Thymus (tissue), 11 donors: Measurements from ENCODE around the gene MYO7A. TPM values are rescaled to one million over a fixed set of nuclear protein-coding genes. Genes with fewer than 3 reads are reported as not detected.

Experiments used
- DNase-seq, 9 donors: peaks; one replicate each; pipeline ENCODE4 v3.0.0-alpha.2; 2013; ENCODE audit warnings: low spot score in 9 of 9, low read depth in 6 of 9, missing footprints in 1 of 9
- H3K27ac ChIP-seq, 2 donors: one replicate each; pipeline ENCODE4 v1.5.1; 2013; ENCODE audit warnings: control low read depth in 1 of 2, low read depth in 1 of 2, low read length in 1 of 2, mild to moderate bottlenecking in 1 of 2, moderate library complexity in 1 of 2
- H3K27me3 ChIP-seq, 2 donors: one replicate each; pipeline ENCODE4 v1.5.1; 2013; ENCODE audit warnings: low read length in 1 of 2; ENCODE audit not compliant: control insufficient read depth in 2 of 2, insufficient read depth in 1 of 2
- H3K36me3 ChIP-seq, 2 donors: one replicate each; pipeline ENCODE4 v1.5.1; 2013; ENCODE audit warnings: low read length in 1 of 2, mild to moderate bottlenecking in 1 of 2, moderate library complexity in 1 of 2; ENCODE audit not compliant: control insufficient read depth in 2 of 2, insufficient read depth in 2 of 2
- H3K4me1 ChIP-seq, 2 donors: one replicate each; pipeline ENCODE4 v1.5.1; 2013; ENCODE audit warnings: low read length in 2 of 2; ENCODE audit not compliant: control insufficient read depth in 2 of 2, insufficient read depth in 2 of 2
- H3K4me3 ChIP-seq, 2 donors: one replicate each; pipeline ENCODE4 v1.5.1; 2013; ENCODE audit warnings: low read length in 2 of 2, control low read depth in 1 of 2, mild to moderate bottlenecking in 1 of 2
- H3K9me3 ChIP-seq, 2 donors: one replicate each; pipeline ENCODE4 v1.5.1; 2013; ENCODE audit warnings: low read length in 1 of 2, mild to moderate bottlenecking in 1 of 2; ENCODE audit not compliant: control insufficient read depth in 2 of 2, insufficient read depth in 1 of 2
- WGBS: extraction: QIAGEN DNeasy Blood & Tissue Kit; methylation state at CpG from one replicate; pipeline ENCODE4 v1.1.7; 2013; 5-methylcytosine and 5-hydroxymethylcytosine counted together
- polyA plus RNA-seq: library from polyadenylated mRNA; stranded (reverse); fragments of 200-250 nt; gene quantifications from one replicate; pipeline ENCODE4 v1.2.3, GENCODE V29; 2013
- total RNA-seq: library from RNA; stranded (reverse); fragments of 120-200 nt; gene quantifications from one replicate; pipeline ENCODE4 v1.2.4, GENCODE V29; 2013
- donor health status: healthy.

Gene MYO7A
- total and polyA plus RNA-seq, 2 donors = 1.5 to 7.6 TPM

DNA sequence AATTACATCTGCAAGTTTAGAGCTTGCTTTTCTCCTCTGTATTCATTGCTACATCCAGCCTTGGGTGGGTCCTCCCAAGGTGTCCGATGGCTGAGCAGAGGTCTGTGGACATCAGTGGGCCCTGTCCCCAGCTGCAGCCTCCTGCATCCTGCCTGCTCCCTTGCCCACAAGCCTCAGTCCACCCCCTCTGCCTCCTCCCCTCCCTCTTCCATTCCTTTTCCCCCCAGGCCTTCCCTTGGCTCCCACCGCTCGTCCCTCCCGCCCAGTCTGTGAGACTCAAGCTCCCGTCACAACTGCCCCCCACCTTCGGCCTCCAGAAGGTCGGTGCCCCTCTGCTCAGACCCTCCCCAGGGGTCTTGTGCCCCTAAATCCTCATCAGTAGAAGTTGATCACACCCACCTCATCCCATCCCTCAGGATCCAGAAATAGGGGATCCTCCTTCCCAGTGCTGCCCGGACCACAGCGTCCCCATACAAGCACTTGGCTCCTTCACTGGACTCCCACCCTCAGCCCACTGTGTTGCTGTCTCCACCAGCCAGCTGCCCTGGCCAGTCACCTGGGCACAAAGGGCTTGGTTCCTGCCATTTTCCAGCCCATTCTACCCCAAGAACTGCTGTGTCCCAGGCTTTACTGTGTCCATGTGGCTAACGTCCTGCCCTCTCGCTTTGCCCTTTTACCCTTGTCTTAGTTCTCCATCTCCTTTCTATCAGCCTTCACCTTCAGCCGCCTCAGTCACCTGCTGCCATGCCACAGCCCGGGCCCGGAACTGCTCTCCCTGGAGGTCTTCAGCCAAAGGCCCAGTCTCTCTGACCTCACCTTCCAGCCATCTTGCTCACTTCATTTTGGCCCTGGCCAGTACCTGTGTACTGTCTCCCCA, 27.6 kb upstream of the MYO7A start:
- Histone ChIP-seq H3K36me3 (no peaks in the 10 kb centered on the region), H3K9me3 (no peaks in the 10 kb centered on the region), H3K27ac (no peak overlapping the region), H3K27me3 (no peaks in the 10 kb centered on the region), H3K4me1 (no peaks in the 10 kb centered on the region), H3K4me3 (no peak overlapping the region)
- WGBS = 96% methylated on average over 14 of the region's 14 CpGs
- DNase-seq = no peak

- no peaks in the 10 kb centered on the region for H3K27me3 ChIP-seq
- H3K4me1 ChIP-seq = no peaks in the 10 kb centered on the region
- peak in 2 of 9 donors; percentile 13 to 24 for DNase-seq
- H3K4me3 ChIP-seq = no peak overlapping the region
- no peaks in the 10 kb centered on the region for H3K36me3 ChIP-seq
- WGBS = 90% methylated on average over 5 of the region's 5 CpGs
- no peak overlapping the region for H3K27ac ChIP-seq
- H3K9me3 ChIP-seq = no peaks in the 10 kb centered on the region
Measured at GRCh38 chr11:77101043-77101537, 27.0 kb upstream of the MYO7A start.

DNA sequence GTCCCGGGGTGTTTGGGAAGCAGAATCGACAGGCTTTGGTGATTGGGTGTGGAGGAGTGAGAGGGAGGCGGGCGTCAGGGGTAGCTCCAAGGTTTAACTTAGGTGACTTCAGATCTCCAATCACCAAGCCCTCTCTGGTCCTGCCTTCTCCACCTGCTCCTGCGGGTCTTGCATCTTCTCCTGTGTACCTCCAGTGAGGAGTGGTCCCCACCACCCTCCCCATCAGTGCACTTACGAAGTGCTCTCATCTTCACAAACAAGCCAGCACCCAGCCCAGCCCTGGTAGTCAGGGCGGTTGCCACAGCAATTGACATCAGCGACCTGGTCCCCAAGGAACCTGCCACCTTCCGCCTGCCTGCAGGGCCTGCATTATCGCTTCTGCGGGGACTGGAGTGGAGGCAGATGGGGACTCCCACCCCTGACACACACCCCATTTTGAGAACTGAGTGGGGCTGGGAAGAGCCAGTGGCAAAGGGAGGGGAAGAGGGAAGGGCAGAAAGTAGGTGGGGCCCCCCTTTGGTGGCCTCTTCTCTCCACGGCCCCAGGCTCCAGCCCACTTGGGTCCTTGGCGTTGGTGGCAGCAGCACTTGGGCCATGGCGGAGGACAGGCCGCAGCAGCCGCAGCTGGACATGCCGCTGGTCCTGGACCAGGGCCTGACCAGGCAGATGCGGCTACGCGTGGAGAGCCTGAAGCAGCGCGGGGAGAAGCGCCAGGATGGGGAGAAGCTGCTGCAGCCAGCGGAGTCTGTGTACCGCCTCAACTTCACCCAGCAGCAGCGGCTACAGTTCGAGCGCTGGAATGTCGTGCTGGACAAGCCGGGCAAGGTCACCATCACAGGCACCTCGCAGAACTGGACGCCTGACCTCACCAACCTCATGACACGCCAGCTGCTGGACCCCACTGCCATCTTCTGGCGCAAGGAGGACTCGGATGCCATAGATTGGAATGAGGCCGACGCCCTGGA, 25.5 kb upstream of the MYO7A start, which contains the start of gene OMP:
TSS of gene OMP (plus strand) at position 595 of the 965 bp plus-strand sequence. CDS start at position 595, 0 bp downstream.
- Histone ChIP-seq H3K9me3 (no peaks in the 10 kb centered on the region), H3K4me3 (no peak within 1 kb of the TSS), H3K27ac (no peak within 1 kb of the TSS), H3K27me3 (no peaks in the 10 kb centered on the region), H3K4me1 (no peaks in the 10 kb centered on the region), H3K36me3 (no peaks in the 10 kb centered on the region)
- DNase-seq = no peak
- WGBS = 96% methylated on average over 37 of the region's 37 CpGs

DNA sequence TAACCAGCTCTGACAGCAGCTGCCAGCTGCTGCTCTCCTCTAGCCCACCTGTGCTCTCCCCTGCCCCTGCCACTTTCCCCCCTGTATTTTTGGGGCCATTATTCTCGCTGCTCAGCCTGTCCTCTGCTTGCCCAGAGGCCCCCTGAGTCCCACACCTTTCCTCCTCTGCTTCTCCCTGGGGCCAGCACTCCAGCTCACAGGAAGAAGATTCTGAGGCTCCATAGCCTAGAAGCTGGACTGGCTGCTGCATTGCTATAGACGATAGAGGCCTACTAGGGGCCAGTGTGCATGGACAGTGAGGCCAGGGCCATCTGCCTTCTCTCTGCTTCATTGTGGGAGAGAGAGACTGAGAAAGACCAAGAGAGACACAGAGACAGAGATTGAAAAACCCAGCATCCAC, 24.7 kb upstream of the MYO7A start:
- no peak overlapping the region for H3K4me3 ChIP-seq
- H3K4me1 ChIP-seq = peaks cover 0 to 5% of the 10 kb centered on the region in 2 donors
- H3K36me3 ChIP-seq = no peaks in the 10 kb centered on the region
- 79% methylated on average over 2 of the region's 2 CpGs for WGBS
- no peaks in the 10 kb centered on the region for H3K9me3 ChIP-seq
- no peak overlapping the region for H3K27ac ChIP-seq
- no peak for DNase-seq
- H3K27me3 ChIP-seq = no peaks in the 10 kb centered on the region

- no peak overlapping the region for H3K4me3 ChIP-seq
- no peak overlapping the region for H3K27ac ChIP-seq
- 97% methylated on average over 8 of the region's 8 CpGs for WGBS
- no peak for DNase-seq
- H3K4me1 ChIP-seq = peaks cover 0 to 5% of the 10 kb centered on the region in 2 donors
- H3K27me3 ChIP-seq = no peaks in the 10 kb centered on the region
- H3K9me3 ChIP-seq = no peaks in the 10 kb centered on the region
- no peaks in the 10 kb centered on the region for H3K36me3 ChIP-seq
Measured at GRCh38 chr11:77104727-77105126, 23.3 kb upstream of the MYO7A start.

DNA sequence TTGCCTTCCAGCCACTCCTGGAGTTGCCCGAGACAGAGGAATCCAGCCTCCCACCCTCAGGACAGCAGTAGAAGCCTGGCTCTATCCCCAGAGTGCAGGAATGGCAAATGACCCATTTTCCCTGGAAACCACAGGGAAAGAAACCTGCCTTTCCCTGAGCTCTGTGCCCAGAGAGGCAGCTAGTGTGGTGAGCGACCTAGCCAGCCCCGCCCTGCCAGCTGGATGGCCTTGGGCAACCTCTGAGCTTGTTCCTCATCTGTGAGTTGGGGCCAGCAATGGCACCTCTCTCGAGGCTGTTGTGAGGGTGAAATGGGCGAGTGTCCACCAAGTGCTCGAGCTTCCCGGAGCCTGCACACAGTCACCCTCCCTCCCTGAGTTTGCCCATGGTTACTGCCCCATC, 21.7 kb upstream of the MYO7A start:
- H3K27ac ChIP-seq = no peak overlapping the region
- H3K4me1 ChIP-seq = peaks cover 0 to 5% of the 10 kb centered on the region in 2 donors
- H3K9me3 ChIP-seq = no peaks in the 10 kb centered on the region
- 95% methylated on average over 7 of the region's 7 CpGs for WGBS
- no peak overlapping the region for H3K4me3 ChIP-seq
- no peak for DNase-seq
- no peaks in the 10 kb centered on the region for H3K27me3 ChIP-seq
- no peaks in the 10 kb centered on the region for H3K36me3 ChIP-seq

DNA sequence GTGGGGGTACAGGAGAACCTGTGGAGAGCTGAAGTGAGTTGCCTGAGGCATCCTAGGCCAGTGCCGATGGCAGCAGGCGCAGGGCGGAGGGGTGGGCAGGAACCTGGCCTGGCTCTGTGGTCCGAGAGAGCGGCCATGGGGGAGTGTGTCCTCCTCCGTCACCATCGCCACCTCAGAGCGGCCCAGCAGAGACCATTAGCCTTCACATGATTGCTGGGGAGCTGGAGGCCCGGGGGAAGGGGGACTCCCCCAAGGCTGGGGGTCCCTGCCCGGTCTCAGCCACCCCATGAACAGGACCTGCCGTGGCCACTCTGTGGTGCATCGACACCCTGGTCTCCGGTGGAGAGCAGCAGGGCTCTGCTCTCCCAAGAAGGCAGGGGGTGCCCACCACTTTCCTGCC, 21.3 kb upstream of the MYO7A start:
- DNase-seq = no peak
- no peaks in the 10 kb centered on the region for H3K9me3 ChIP-seq
- H3K36me3 ChIP-seq = no peaks in the 10 kb centered on the region
- peaks cover 0 to 5% of the 10 kb centered on the region in 2 donors for H3K4me1 ChIP-seq
- H3K27ac ChIP-seq = no peak overlapping the region
- no peaks in the 10 kb centered on the region for H3K27me3 ChIP-seq
- WGBS = 98% methylated on average over 13 of the region's 13 CpGs
- H3K4me3 ChIP-seq = no peak overlapping the region

DNA sequence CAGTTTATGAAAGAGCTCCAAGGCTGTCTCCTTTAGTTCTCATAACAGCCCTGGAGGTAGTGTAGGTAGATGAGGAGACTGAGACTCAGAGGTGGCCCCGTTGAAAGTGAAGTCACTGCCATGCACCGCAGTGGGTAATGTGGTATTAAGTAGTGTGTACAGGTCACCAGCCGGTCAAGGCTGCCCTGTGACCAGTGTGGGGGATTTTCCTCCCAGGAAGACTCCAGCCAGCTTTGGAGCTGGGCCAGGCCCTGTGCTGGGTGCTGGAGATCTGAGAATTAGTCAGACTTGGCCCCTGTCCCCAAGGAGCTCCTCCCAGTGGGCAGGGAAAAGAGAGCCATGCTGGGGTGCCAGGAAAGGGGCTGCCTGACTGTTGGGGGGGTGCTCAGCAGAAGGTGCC, 20.1 kb upstream of the MYO7A start:
- H3K27me3 ChIP-seq = no peaks in the 10 kb centered on the region
- H3K9me3 ChIP-seq = no peaks in the 10 kb centered on the region
- no peak overlapping the region for H3K4me3 ChIP-seq
- H3K27ac ChIP-seq = no peak overlapping the region
- no peak for DNase-seq
- H3K4me1 ChIP-seq = peaks cover 0 to 5% of the 10 kb centered on the region in 2 donors
- no peaks in the 10 kb centered on the region for H3K36me3 ChIP-seq
- 94% methylated on average over 3 of the region's 3 CpGs for WGBS

DNA sequence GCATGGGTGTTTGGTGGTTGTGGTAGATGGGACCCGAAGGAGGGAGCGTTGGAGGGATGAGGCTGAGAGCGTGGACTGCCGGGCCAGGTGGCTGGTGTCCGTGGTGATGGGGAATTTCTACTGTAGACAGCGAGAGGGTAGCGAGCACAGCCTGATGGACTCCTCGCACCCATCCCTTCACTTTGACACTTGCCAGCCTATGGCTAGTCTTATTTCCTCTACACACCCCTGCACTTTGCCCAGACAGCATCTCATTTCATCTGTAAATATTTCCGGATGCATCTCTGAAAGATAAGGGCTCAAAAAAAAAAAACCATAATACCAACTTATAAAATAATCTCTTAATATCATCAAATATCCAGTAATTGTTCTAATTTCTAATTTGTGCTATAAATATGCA, 19.6 kb upstream of the MYO7A start:
- Histone ChIP-seq H3K9me3 (no peaks in the 10 kb centered on the region), H3K27me3 (no peaks in the 10 kb centered on the region)
- 92% methylated on average over 9 of the region's 9 CpGs for WGBS

More for the DNA sequence above, 19.6 kb upstream of the MYO7A start:
- no peak overlapping the region for H3K4me3 ChIP-seq
- H3K27ac ChIP-seq = no peak overlapping the region
- H3K4me1 ChIP-seq = peaks cover 0 to 5% of the 10 kb centered on the region in 2 donors
- DNase-seq = no peak
- H3K36me3 ChIP-seq = no peaks in the 10 kb centered on the region
